Naive thymus-derived CD4-positive, alpha-beta T cell (primary cell): ENCODE measurements around the gene ICA1L. TPM values are rescaled to one million over a fixed set of nuclear protein-coding genes. Genes with fewer than 3 reads are reported as not detected.
"Not testable (repeated sequence)": the region's sequence is repeated elsewhere in the genome, so short reads cannot be mapped to it uniquely, and the experiment has no call there.

Experiments
- ATAC-seq: fragments of 150-1000 bp; cut with Tn5 transposase; 2 replicates; pipeline ENCODE4 v1.10.0; 2021; ENCODE audit warnings: mild to moderate bottlenecking, moderate library complexity
- CTCF ChIA-PET: fragments of 350-600 bp; sonication (Branson Sonifier 250); formaldehyde crosslinking; loops from one replicate; lab custom pipeline; 2021; ENCODE audit warnings: antibody characterized with exemption; lab: Charles Lee
- POLR2A ChIA-PET: fragments of 350-600 bp; sonication (Branson Sonifier 250); formaldehyde crosslinking; loops from one replicate; lab custom pipeline; 2021; ENCODE audit warnings: antibody characterized with exemption, inconsistent platforms; lab: Charles Lee
- DNase-seq, 9 donors: peaks; one replicate each; pipeline versions ENCODE4 v3.0.0 to v3.0.0-alpha.2; 2020 to 2022; ENCODE audit warnings: mixed read lengths in 1 of 9
- H3K27ac ChIP-seq: one replicate; pipeline ENCODE4 v1.7.0; 2013; ENCODE audit warnings: mild to moderate bottlenecking, low read depth, low read length, moderate library complexity
- H3K27me3 ChIP-seq, 2 donors: one replicate each; pipeline ENCODE4 v1.7.0; 2013; ENCODE audit warnings: low read length in 2 of 2, mild to moderate bottlenecking in 2 of 2, moderate library complexity in 2 of 2; ENCODE audit not compliant: control insufficient read depth in 2 of 2, insufficient read depth in 2 of 2
- H3K36me3 ChIP-seq, 3 experiments: 1 replicate in 2 of 3; 2 replicates in 1 of 3; pipeline ENCODE4 v1.7.0; 2013; ENCODE audit warnings: low read length in 3 of 3, mild to moderate bottlenecking in 3 of 3, moderate library complexity in 1 of 3; ENCODE audit not compliant: insufficient read depth in 3 of 3, control insufficient read depth in 2 of 3
- H3K4me1 ChIP-seq, 2 donors: one replicate each; pipeline ENCODE4 v1.7.0; 2013; ENCODE audit warnings: low read length in 2 of 2, mild to moderate bottlenecking in 2 of 2, moderate library complexity in 1 of 2; ENCODE audit not compliant: control insufficient read depth in 2 of 2, insufficient read depth in 2 of 2
- H3K4me3 ChIP-seq: 2 replicates; pipeline ENCODE4 v1.7.0; 2013; ENCODE audit warnings: mild to moderate bottlenecking, low read length
- H3K9me3 ChIP-seq, 3 experiments: 1 replicate in 2 of 3; 2 replicates in 1 of 3; pipeline ENCODE4 v1.7.0; 2013; ENCODE audit warnings: low read length in 3 of 3; ENCODE audit not compliant: control insufficient read depth in 2 of 3
- H3K27ac Mint-ChIP-seq, 9 donors: one replicate each; pipeline ENCODE4 v1.8.0; 2020 to 2022; ENCODE audit warnings: mixed read lengths in 9 of 9, mild to moderate bottlenecking in 8 of 9, moderate library complexity in 5 of 9, inconsistent platforms in 2 of 9
- H3K27me3 Mint-ChIP-seq, 5 donors: one replicate each; pipeline ENCODE4 v1.8.0; 2021 to 2022; ENCODE audit warnings: mixed read lengths in 5 of 5, mild to moderate bottlenecking in 1 of 5
- H3K36me3 Mint-ChIP-seq, 5 donors: one replicate each; pipeline ENCODE4 v1.8.0; 2020 to 2022; ENCODE audit warnings: mixed read lengths in 5 of 5, mild to moderate bottlenecking in 3 of 5, inconsistent platforms in 1 of 5
- H3K4me1 Mint-ChIP-seq, 7 donors: one replicate each; pipeline ENCODE4 v1.8.0; 2020 to 2022; ENCODE audit warnings: mixed read lengths in 7 of 7, mild to moderate bottlenecking in 3 of 7, inconsistent platforms in 1 of 7
- H3K4me3 Mint-ChIP-seq, 10 donors: one replicate each; pipeline ENCODE4 v1.8.0; 2020 to 2022; ENCODE audit warnings: mild to moderate bottlenecking in 10 of 10, mixed read lengths in 10 of 10, moderate library complexity in 6 of 10, inconsistent platforms in 2 of 10
- H3K9me3 Mint-ChIP-seq, 11 donors: one replicate each; pipeline ENCODE4 v1.8.0; 2020 to 2022; ENCODE audit warnings: mixed read lengths in 11 of 11, mild to moderate bottlenecking in 4 of 11, inconsistent platforms in 1 of 11, moderate library complexity in 1 of 11
- intact Hi-C, 2 donors: fragments of 100-400 bp; cut with micrococcal nuclease; formaldehyde crosslinking; loops; one replicate each; pipeline ENCODE4 v1.15.1; 2023
- polyA plus RNA-seq, 2 donors: library from polyadenylated mRNA; unstranded; fragments of 300-500 nt; fragmentation: Illumina TruSeq; gene quantifications; one replicate each; pipeline ENCODE4 v1.2.3, GENCODE V29; 2021
- total RNA-seq, 6 experiments: library from RNA in 5 of 6; stranded (reverse) in 5 of 6; gene quantifications; 1 replicate in 5 of 6; 2 replicates in 1 of 6; pipeline ENCODE4 v1.2.3 and lab custom pipeline; 2021 to 2026

ICA1L gene
- total and polyA plus RNA-seq, 7 experiments from 2014 or later: 0.65 to 4.6 (median 2.4) TPM

DNA sequence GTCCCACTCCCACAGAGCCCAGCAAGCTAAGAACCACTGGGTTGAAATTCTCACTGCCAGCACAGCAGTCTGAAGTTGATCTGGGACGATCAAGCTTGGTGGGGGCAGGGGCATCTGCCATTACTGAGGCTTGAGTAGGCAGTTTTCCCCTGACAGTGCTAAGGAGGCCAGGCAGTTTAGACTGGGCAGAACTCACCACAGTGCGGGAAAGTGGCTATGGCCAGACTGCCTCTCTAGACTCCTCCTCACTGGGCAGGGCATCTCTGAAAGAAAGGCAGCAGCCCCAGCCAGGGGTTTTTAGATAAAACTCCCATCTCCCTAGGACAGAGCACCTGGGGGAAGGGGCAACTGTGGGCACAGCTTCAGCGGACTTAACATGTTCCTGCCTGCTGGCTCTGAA lies 22.2 kb downstream of the ICA1L start:
- H3K36me3 Mint-ChIP-seq, DNase-seq, H3K4me1 Mint-ChIP-seq, POLR2A ChIA-PET, intact Hi-C loops, H3K9me3 Mint-ChIP-seq, H3K36me3 ChIP-seq, H3K27me3 ChIP-seq, H3K27ac ChIP-seq, H3K4me3 Mint-ChIP-seq, H3K4me1 ChIP-seq, H3K4me3 ChIP-seq, ATAC-seq, H3K9me3 ChIP-seq, H3K27me3 Mint-ChIP-seq, H3K27ac Mint-ChIP-seq: not testable (repeated sequence)
- CTCF ChIA-PET: interaction anchor here (0.6 to 0.8 kb wide), 2 partner anchors 21 to 389 kb away, joined by 4 read pairs; partner anchors contain the start of gene CYP20A1

DNA sequence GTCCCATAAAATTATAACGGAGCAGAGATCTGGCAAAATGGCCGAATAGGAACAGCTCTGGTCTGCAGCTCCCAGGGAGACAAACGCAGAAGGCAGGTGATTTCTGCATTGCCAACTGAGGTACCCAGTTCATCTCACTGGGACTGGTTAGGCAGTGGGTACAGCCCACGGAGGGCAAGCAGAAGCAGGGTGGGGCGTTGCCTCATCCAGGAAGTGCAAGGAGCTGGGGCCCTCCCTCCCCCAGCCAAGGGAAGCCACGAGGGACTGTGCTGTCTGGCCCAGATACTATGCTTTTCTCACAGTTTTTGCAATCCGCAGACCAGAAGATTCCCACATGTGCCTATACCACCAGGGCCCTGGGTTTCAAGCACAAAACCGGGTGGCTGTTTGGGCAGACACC lies 22.8 kb downstream of the ICA1L start:
- Mint-ChIP-seq H3K27ac (peak overlapping the region in 1 of 9 donors; percentile 17), H3K27me3 (no peaks in the 10 kb centered on the region), H3K36me3 (peaks cover 0 to 5% (median 1%) of the 10 kb centered on the region in 5 donors), H3K9me3 (peaks cover 0 to 6% (median under 1%) of the 10 kb centered on the region in 11 donors), H3K4me1 (peaks cover 0 to 7% (median 6%) of the 10 kb centered on the region in 7 donors), H3K4me3 (peak overlapping the region in 1 of 10 donors; percentile 16)
- ATAC-seq: no peak
- H3K27ac ChIP-seq: no peak overlapping the region
- H3K4me3 ChIP-seq: no peak overlapping the region
- CTCF ChIA-PET: interaction anchor here (0.6 to 0.8 kb wide), 2 partner anchors 22 to 390 kb away, joined by 4 read pairs; partner anchors contain the start of gene CYP20A1
- no peaks in the 10 kb centered on the region for H3K9me3 ChIP-seq
- no peaks in the 10 kb centered on the region for H3K36me3 ChIP-seq
- H3K27me3 ChIP-seq: no peaks in the 10 kb centered on the region
- H3K4me1 ChIP-seq: no peaks in the 10 kb centered on the region
- intact Hi-C loops: no loop called here
- POLR2A ChIA-PET: no interaction called here
- no peak for DNase-seq

DNA sequence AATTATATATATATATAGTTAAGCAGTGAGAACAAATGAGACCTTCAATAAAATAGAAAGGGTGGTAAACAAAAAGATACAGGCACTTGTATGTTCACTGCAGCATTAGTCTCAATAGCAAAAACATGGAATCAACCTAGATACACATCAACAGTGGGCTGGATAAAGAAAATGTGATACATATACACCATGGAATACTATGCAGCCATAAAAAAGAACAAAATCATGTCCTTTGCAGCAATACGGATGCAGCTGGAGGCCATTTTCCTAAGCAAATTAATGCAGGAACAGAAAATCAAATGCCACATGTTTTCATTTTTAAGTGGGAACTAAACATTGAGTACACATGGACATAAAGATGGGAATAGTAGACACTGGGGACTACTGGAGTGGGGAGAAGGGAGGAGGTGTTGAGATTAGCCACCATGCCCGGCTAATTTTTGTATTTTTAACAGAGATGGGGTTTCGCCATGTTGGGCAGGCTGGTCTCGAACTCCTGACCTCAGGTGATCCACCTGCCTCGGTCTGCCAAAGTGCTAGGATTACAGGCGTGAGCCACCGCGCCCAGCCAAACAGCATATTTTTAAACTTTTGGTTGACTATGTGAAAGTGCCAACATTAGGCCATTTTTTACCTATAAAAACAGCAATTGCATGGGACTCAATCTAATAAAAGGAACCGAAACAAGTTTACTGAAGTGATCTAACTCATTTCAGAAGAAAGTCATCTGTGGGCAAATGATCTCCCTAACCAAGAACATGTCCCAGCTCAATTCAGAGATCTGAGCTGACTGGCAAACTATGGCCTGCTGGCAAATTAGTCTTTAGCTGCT lies 23.7 kb downstream of the ICA1L start:
- Mint-ChIP-seq H3K36me3 (peaks cover 0 to 8% (median 4%) of the 10 kb centered on the region in 5 donors), H3K9me3 (peaks cover 0 to 12% (median 4%) of the 10 kb centered on the region in 11 donors), H3K27me3 (no peaks in the 10 kb centered on the region), H3K4me1 (peaks cover 0 to 7% (median 6%) of the 10 kb centered on the region in 7 donors), H3K27ac (no peak overlapping the region), H3K4me3 (no peak overlapping the region)
- Histone ChIP-seq H3K27ac (no peak overlapping the region), H3K4me1 (no peaks in the 10 kb centered on the region), H3K36me3 (no peaks in the 10 kb centered on the region), H3K27me3 (no peaks in the 10 kb centered on the region), H3K4me3 (no peak overlapping the region), H3K9me3 (peaks cover 0 to 5% (median 0%) of the 10 kb centered on the region in 3 experiments)
- intact Hi-C loops: no loop called here
- POLR2A ChIA-PET: interaction anchor here (0.8 kb wide), 1 partner anchor 392 kb away, joined by 4 read pairs; no protein-coding TSS in a partner anchor
- DNase-seq (no peak), ATAC-seq (no peak)
- CTCF ChIA-PET: interaction anchor here (0.6 to 1.7 kb wide), 2 partner anchors 23 to 273 kb away, joined by 3 read pairs; no protein-coding TSS in a partner anchor

DNA sequence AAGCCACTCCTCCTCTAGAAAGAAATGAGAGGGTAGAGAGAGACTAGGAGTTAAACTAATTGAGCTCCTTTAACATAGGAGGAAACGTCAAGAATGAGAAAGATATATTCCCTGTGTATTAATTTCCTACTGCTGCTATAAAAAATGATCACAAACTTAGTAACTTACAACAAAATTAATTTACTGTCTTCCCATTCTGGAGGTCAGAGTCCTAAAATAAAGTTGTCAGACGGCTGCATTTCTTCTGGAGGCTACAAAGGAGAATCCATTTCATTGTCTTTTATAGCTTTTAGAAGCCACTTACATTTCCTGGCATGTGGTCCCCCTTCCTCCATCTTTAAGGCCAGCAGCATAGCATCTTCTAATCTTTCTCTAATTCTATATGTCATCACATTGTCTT lies 26.9 kb downstream of the ICA1L start:
- DNase-seq (no peak), ATAC-seq (no peak)
- no peaks in the 10 kb centered on the region for H3K4me1 ChIP-seq
- H3K36me3 ChIP-seq: no peaks in the 10 kb centered on the region
- intact Hi-C loops: no loop called here
- peaks cover 0 to 16% (median 12%) of the 10 kb centered on the region in 5 donors for H3K36me3 Mint-ChIP-seq
- peaks cover 4 to 7% (median 6%) of the 10 kb centered on the region in 7 donors for H3K4me1 Mint-ChIP-seq
- POLR2A ChIA-PET: no interaction called here
- no peak overlapping the region for H3K27ac Mint-ChIP-seq
- no peaks in the 10 kb centered on the region for H3K27me3 ChIP-seq
- H3K4me3 Mint-ChIP-seq: no peak overlapping the region
- H3K9me3 Mint-ChIP-seq: peaks cover 0 to 20% (median 9%) of the 10 kb centered on the region in 11 donors
- H3K4me3 ChIP-seq: no peak overlapping the region
- H3K27ac ChIP-seq: no peak overlapping the region
- H3K9me3 ChIP-seq: peaks cover 0 to 5% (median 0%) of the 10 kb centered on the region in 3 experiments
- H3K27me3 Mint-ChIP-seq: no peaks in the 10 kb centered on the region
- CTCF ChIA-PET: no interaction called here

DNA sequence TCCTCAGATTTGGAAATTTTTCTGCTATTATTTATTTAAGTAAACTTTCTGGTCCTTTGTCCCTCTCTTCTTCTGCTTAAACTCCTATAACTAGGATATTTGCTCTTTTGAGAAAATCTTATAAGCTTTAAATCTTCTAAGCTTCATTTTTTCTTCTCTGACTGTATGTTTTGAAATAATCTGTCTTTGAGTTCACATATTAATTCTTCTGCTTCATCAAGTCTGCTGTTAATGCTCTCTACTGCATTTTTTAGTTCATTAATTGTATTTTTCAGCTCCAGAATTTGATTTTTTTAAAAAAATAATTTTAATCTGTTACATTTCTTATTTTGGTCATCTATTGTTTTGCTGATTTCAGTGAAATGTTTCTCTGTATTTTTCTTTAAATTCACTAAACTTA lies 28.9 kb downstream of the ICA1L start:
- DNase-seq (no peak), ATAC-seq (no peak)
- intact Hi-C loops: no loop called here
- Mint-ChIP-seq H3K27me3 (no peaks in the 10 kb centered on the region), H3K4me1 (peaks cover 0 to 7% (median 0%) of the 10 kb centered on the region in 7 donors), H3K4me3 (no peak overlapping the region), H3K9me3 (peaks cover 0 to 20% (median 9%) of the 10 kb centered on the region in 11 donors), H3K36me3 (peaks cover 0 to 16% (median 12%) of the 10 kb centered on the region in 5 donors), H3K27ac (no peak overlapping the region)
- H3K4me3 ChIP-seq: no peak overlapping the region
- no peak overlapping the region for H3K27ac ChIP-seq
- H3K9me3 ChIP-seq: peaks cover 0 to 5% (median 0%) of the 10 kb centered on the region in 3 experiments
- H3K27me3 ChIP-seq: no peaks in the 10 kb centered on the region
- CTCF ChIA-PET: interaction anchor here (0.7 kb wide), 1 partner anchor 29 kb away, joined by 3 read pairs; no protein-coding TSS in a partner anchor
- no peaks in the 10 kb centered on the region for H3K4me1 ChIP-seq
- H3K36me3 ChIP-seq: no peaks in the 10 kb centered on the region
- POLR2A ChIA-PET: interaction anchor here (0.7 kb wide), 1 partner anchor 22 kb away, joined by 3 read pairs; no protein-coding TSS in a partner anchor

DNA sequence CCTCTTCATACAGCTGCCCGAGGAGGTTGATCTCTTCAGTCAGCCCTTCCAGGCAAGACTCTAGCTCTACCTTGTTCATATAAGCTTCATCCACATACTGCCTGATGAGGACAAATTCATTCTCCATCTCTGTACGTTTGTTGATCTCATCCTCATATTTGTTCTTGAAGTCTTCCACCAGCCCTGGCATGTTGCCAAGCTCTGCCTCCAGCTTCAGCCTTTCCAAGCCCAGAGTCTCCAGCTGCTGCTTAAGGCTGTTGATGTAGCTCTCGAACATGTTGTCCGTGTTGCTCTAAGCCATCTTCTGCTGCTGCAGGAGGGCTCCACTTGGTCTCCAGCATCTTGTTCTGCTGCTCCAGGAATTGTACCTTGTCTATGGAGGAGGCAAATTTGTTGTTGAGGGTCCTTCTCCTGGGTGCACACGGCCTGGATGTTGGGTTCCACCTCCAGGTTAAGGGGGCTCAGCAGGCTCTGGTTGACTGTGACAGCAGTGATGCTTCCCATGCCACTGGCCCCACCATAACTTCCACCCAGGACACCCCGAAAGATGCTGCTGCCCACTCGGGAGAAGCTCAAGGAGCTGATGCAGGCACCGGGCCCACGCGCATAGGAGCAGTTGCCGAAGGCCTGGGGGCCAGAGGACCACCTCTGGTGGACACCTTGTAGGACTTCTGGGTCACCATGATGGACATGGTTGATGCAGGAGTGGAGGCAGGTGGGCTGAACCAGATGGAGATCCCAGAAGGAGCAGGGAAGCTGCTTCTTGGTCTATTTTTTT lies 30.3 kb downstream of the ICA1L start:
- intact Hi-C loops: no loop called here
- Histone ChIP-seq H3K27ac (no peak overlapping the region), H3K27me3 (no peaks in the 10 kb centered on the region), H3K4me3 (no peak overlapping the region), H3K36me3 (no peaks in the 10 kb centered on the region), H3K4me1 (no peaks in the 10 kb centered on the region), H3K9me3 (peaks cover 0 to 5% (median 0%) of the 10 kb centered on the region in 3 experiments)
- ChIA-PET POLR2A (interaction anchor here (0.5 kb wide), 1 partner anchor 35 kb away, joined by 4 read pairs; no protein-coding TSS in a partner anchor), CTCF (interaction anchor here (1.0 kb wide), 1 partner anchor 29 kb away, joined by 3 read pairs; no protein-coding TSS in a partner anchor)
- DNase-seq (no peak), ATAC-seq (no peak)
- H3K4me1 Mint-ChIP-seq: peaks cover 0 to 7% (median 0%) of the 10 kb centered on the region in 7 donors
- no peak overlapping the region for H3K4me3 Mint-ChIP-seq
- H3K27me3 Mint-ChIP-seq: no peaks in the 10 kb centered on the region
- peaks cover 0 to 20% (median 10%) of the 10 kb centered on the region in 11 donors for H3K9me3 Mint-ChIP-seq
- peak overlapping the region in 1 of 9 donors; percentile 37 for H3K27ac Mint-ChIP-seq
- H3K36me3 Mint-ChIP-seq: peaks cover 0 to 16% (median 12%) of the 10 kb centered on the region in 5 donors
